Stimulated activated CD8-positive, alpha-beta memory T cell treated with anti-CD3 and anti-CD28 coated beads, Interleukin-4, amount 100 ng/mL, for 48 hours (primary cell): Measurements from ENCODE around the gene FOXB1.

ENCODE experiments used
- DNase-seq: peaks from one replicate; pipeline ENCODE4 v3.0.0-alpha.2; 2020

The FOXB1 gene

DNA sequence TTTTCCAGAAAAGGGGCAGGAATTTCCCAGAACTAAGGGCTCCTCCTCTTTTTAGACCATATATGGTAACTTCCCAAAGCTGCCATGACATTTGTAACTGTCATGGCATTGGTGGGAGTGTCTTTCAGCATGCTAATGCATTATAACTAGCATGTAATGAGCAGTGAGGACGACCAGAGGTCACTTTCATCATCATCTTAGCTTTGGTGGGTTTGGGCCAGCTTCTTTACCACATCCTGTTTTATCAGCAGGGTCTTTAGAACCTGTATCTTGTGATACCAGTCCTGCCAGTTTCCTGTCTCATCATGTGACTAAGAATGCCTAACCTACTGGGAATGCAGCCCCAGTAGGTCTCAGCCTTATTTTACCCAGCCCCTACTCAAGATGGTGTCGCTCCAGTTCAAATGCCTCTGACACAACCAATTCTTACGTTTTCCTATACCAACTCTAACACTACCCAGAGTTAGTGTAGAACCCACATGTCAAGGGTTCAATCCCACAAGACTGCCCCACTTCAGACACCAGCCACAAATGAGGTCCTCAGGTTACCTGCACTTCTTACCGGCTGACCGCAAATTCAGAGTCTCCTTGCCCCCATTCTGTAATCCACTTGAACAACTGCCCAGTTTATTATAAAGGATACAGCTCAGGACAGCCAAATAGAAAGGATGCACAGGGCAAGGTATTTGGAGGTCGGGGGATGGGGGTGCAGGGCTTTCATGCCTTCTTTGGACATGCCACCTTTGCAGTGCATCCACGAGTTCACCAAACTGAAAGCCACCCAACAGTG, 17.7 kb downstream of the FOXB1 start:
- no peak for DNase-seq

GRCh38 chr15:60022379-60022741, 18.2 kb downstream of the FOXB1 start:
- no peak for DNase-seq

DNA sequence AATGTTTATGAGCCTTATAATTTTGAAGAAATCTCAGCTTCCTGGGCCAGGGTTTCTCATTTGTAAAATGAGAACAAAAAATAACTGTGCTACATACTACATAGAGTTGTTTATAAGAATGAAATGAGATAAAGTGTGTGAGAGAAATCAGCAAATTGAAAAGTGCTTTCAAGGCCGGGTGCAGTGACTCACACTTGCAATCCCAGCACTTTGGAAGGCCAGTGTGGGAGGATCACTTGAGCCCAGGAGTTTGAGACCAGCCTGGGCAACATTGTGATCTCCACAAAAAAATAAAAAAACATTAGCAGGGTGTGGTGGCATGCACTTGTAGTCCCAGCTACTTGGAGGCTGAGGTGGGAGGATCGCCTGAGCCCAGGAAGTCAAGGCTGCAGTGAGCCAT, 22.4 kb downstream of the FOXB1 start:
- no peak for DNase-seq

- no peak for DNase-seq
Observed at GRCh38 chr15:60035344-60035743, 31.2 kb downstream of the FOXB1 start.

- no peak for DNase-seq
Observed at GRCh38 chr15:60039316-60039715, 35.2 kb downstream of the FOXB1 start.

DNA sequence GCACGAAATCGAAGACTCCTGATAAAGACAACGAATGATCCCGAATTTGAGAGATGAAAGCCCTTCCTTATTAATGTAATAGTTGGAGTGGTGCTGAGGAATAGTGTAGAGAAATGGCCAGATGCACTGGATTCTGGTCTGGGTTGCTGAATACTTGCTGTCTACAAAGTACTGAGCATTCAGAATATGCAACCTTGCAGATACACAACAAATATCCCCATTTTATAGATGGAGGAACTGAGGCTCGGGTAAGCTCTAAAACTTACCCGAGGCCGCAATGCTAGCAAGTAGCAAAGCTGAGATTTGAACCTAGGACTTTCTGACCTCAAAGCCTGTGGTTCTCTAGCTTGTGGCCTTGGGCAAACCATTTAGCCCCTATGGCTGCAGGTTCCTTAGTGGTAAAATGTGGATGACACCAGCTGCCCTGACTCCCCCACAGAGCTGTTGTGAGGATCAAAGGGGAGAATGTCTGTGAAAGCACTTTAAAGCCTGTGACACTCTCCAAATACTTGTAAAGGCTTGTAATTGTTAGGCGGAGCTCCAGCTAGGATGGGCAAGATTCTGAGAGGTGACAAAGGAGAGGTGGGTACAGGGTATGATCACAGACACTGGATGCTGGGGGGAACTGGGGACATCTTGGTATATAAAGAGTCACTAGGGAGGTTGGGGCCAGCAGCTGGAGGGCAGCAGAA, 39.8 kb downstream of the FOXB1 start:
- DNase-seq, result no peak

GRCh38 chr15:60044636-60045270, 40.6 kb downstream of the FOXB1 start:
- DNase-seq, result peak; percentile 45

- no peak for DNase-seq
Observed at GRCh38 chr15:60047701-60048100, 43.6 kb downstream of the FOXB1 start.

DNA sequence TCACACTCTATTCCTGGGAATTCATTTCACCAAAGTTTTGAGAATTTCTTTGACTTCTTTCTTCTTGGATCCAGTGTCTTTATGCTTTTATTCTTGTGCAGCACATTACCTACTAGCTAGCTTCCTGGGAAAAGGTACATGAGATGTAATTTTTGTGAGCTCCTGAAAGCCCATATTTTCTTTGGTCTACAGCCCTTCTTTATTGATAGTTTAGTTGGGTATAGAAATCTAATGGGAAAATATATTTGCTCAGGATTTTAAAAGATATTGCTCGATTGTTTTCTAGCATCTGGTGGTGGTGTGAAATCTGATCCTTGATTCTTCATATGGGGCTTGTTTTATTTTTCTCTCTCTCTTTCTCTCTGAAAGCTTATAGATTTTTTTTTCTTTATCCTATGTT, 45.8 kb downstream of the FOXB1 start:
- no peak for DNase-seq

GRCh38 chr15:60052796-60053195, 48.7 kb downstream of the FOXB1 start:
- DNase-seq, result no peak

DNA sequence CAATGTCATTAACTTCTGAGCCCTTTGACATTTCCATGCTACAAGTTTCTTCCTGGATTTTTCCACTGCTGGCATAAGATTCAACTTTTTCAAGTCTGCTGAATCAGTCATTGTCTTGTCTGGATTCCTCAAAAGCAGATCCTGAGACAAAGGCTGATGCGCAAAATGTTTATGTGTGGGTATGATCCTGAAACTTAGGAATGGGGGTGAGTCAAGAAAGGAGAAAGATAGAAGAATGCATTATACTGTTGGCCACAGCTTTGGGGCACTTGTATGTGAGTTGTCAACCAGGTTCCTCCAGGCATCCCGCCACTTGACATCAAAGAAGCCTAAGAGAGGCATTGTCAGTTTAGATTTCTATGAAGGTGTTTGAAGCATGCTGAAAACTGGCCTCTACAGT, 50.4 kb downstream of the FOXB1 start:
- DNase-seq, result no peak
